Stimulated activated CD4-positive, alpha-beta T cell treated with anti-CD3 and anti-CD28 coated beads, Interleukin-1b, Interleukin-23, amount 100 ng/mL, for 24 hours (primary cell): ENCODE data around the gene EPC1.
"Not testable (repeated sequence)": the region's sequence is repeated elsewhere in the genome, so short reads cannot be mapped to it uniquely, and the experiment has no call there.

Experiments
- DNase-seq, 4 experiments: peaks; one replicate each; pipeline ENCODE4 v3.0.0-alpha.2; 2020; ENCODE audit warnings: low read depth in 4 of 4, low spot score in 1 of 4

Gene EPC1

GRCh38 chr10:32295027-32295426, 51.9 kb downstream of the EPC1 start:
- no peak for DNase-seq

- no peak for DNase-seq
Observed at GRCh38 chr10:32293581-32293980, 53.4 kb downstream of the EPC1 start.

- no peak for DNase-seq
Observed at GRCh38 chr10:32279795-32280194, 67.2 kb downstream of the EPC1 start.

- DNase-seq: no peak
Observed at GRCh38 chr10:32273336-32273735, 73.6 kb downstream of the EPC1 start.

GRCh38 chr10:32271617-32272016, 75.3 kb downstream of the EPC1 start:
- DNase-seq: no peak

GRCh38 chr10:32269343-32270100, 77.4 kb downstream of the EPC1 start:
- no peak for DNase-seq

- DNase-seq: no peak
Observed at GRCh38 chr10:32268788-32269187, 78.2 kb downstream of the EPC1 start.

GRCh38 chr10:32266979-32267378, 80.0 kb downstream of the EPC1 start:
- DNase-seq: no peak

- no peak for DNase-seq
Observed at GRCh38 chr10:32266566-32266965, 80.4 kb downstream of the EPC1 start.

GRCh38 chr10:32265756-32266155, 81.2 kb downstream of the EPC1 start:
- no peak for DNase-seq

- no peak for DNase-seq
Observed at GRCh38 chr10:32263300-32263699, 83.7 kb downstream of the EPC1 start.

GRCh38 chr10:32259551-32259950, 87.4 kb downstream of the EPC1 start:
- no peak for DNase-seq

GRCh38 chr10:32256613-32257437, 90.1 kb downstream of the EPC1 start:
- peak; percentile 33 to 57 (median 49) for DNase-seq

GRCh38 chr10:32253821-32254220, 93.1 kb downstream of the EPC1 start:
- no peak for DNase-seq

- no peak for DNase-seq
Observed at GRCh38 chr10:32253276-32253675, 93.7 kb downstream of the EPC1 start.

- DNase-seq: not testable (repeated sequence)
Observed at GRCh38 chr10:32250489-32250888, 96.5 kb downstream of the EPC1 start.

- no peak for DNase-seq
Observed at GRCh38 chr10:32246685-32247084, 100.3 kb downstream of the EPC1 start.

GRCh38 chr10:32245760-32246159, 101.2 kb downstream of the EPC1 start:
- DNase-seq: no peak

- DNase-seq: no peak
Observed at GRCh38 chr10:32244421-32245207, 102.3 kb downstream of the EPC1 start.

- no peak for DNase-seq
Observed at GRCh38 chr10:32244011-32244410, 102.9 kb downstream of the EPC1 start.

GRCh38 chr10:32241946-32242345, 105.0 kb downstream of the EPC1 start:
- DNase-seq: no peak

- DNase-seq: no peak
Observed at GRCh38 chr10:32240471-32240870, 106.5 kb downstream of the EPC1 start.
